Uterus (tissue), 4 donors: Measurements from ENCODE around the gene REXO1. TPM values are rescaled to one million over a fixed set of nuclear protein-coding genes. Genes with fewer than 3 reads are reported as not detected.
A peak's percentile ranks its signal among the peaks of the same experiment; 100 is the strongest.

Experiments used
- DNase-seq, 2 donors: peaks; one replicate each; pipeline ENCODE4 v3.0.0-alpha.2; 2019 to 2020
- H3K27ac ChIP-seq, 2 donors: fragments of 200-600 bp; sonication (generic); 1 replicate in 1 of 2; 2 replicates in 1 of 2; pipeline ENCODE4 v1.5.1; 2016 to 2018
- H3K27me3 ChIP-seq, 2 donors: fragments of 200-600 bp; sonication (generic); one replicate each; pipeline ENCODE4 v1.5.1; 2018 to 2019; ENCODE audit warnings: control low read depth in 1 of 2
- H3K36me3 ChIP-seq, 2 donors: fragments of 200-600 bp; sonication (generic); one replicate each; pipeline ENCODE4 v1.5.1; 2019; ENCODE audit warnings: control low read depth in 1 of 2
- H3K4me1 ChIP-seq, 2 donors: fragments of 200-600 bp; sonication (generic); one replicate each; pipeline ENCODE4 v1.5.1; 2018 to 2019; ENCODE audit warnings: control low read depth in 1 of 2
- H3K4me3 ChIP-seq, 2 donors: fragments of 200-600 bp; sonication (generic); 1 replicate in 1 of 2; 2 replicates in 1 of 2; pipeline ENCODE4 v1.5.1; 2018 to 2019; ENCODE audit warnings: mild to moderate bottlenecking in 1 of 2
- H3K9me3 ChIP-seq, 2 donors: fragments of 200-600 bp; sonication (generic); one replicate each; pipeline ENCODE4 v1.5.1; 2019; ENCODE audit warnings: control low read depth in 1 of 2
- POLR2A ChIP-seq, 2 donors: fragments of 450-650 bp; IDR thresholded peaks; one replicate each; pipeline ENCODE4 v1.6.1; 2016; ENCODE audit warnings: antibody characterized with exemption in 2 of 2, mild to moderate bottlenecking in 1 of 2, moderate library complexity in 1 of 2
- intact Hi-C: fragments of 100-400 bp; cut with DNase I; formaldehyde crosslinking; loops from one replicate; pipeline ENCODE4 v1.15.1; 2023; ENCODE audit warnings: low total_unique reads
- total RNA-seq, 4 donors: library from RNA; depleted of rRNA in 3 of 4; stranded (reverse); fragments of >200 nt in 3 of 4; gene quantifications; one replicate each; pipeline versions ENCODE4 v1.1.0 to v1.2.4, GENCODE V29; 2014 to 2023
- TF ChIP-seq, protein P1 (sequence below), 4 experiments: fragments of 200-600 bp in 2 of 4; fragments of 450-650 bp in 2 of 4; sonication (generic) in 2 of 4; IDR thresholded peaks; one replicate each; pipeline ENCODE4 v1.5.1; 2016 to 2019; ENCODE audit warnings: antibody characterized with exemption in 4 of 4, mild to moderate bottlenecking in 2 of 4, moderate library complexity in 1 of 4
- donor health status: DM: yes; HTN: yes; CAD: no.

Gene REXO1
- total RNA-seq, 4 donors from 2014 or later = 1.5 to 67.4 (median 25.1) TPM

DNA sequence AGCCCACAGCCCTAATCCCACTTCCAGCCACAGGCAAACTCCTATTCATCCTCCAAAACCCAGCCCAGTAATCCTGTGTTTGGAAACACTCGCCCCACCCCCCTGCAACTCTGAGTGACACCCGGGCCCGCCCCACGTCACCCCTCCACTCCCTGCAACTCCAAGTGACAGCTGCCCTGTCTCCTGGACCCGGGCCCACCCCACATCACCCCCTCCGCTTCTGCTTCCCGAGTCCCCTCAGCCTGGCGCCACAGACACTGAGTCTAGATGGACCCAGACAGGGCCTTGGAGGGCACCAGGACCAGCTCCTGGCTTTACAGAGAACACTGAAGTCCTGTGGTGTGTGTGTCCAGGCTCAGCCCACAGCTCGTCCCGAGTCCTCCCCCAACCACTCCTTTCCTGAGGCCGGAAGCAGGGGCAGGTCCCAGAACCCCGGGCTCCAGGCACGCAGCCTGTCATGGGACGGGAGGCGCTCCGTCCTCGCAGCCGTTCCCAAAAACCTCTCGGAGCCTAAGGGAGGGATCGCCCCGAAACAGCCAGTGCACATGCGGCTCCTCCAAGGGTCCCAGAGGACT, 7.7 kb downstream of the REXO1 start:
- TF ChIP-seq POLR2A (IDR thresholded peaks at IDR 0.05) = no peak
- TF ChIP-seq, protein P1, sequence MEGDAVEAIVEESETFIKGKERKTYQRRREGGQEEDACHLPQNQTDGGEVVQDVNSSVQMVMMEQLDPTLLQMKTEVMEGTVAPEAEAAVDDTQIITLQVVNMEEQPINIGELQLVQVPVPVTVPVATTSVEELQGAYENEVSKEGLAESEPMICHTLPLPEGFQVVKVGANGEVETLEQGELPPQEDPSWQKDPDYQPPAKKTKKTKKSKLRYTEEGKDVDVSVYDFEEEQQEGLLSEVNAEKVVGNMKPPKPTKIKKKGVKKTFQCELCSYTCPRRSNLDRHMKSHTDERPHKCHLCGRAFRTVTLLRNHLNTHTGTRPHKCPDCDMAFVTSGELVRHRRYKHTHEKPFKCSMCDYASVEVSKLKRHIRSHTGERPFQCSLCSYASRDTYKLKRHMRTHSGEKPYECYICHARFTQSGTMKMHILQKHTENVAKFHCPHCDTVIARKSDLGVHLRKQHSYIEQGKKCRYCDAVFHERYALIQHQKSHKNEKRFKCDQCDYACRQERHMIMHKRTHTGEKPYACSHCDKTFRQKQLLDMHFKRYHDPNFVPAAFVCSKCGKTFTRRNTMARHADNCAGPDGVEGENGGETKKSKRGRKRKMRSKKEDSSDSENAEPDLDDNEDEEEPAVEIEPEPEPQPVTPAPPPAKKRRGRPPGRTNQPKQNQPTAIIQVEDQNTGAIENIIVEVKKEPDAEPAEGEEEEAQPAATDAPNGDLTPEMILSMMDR (IDR thresholded peaks at IDR 0.05) = no peak
- no peaks in the 10 kb centered on the region for H3K9me3 ChIP-seq
- DNase-seq = no peak
- peaks cover 0 to 33% of the 10 kb centered on the region in 2 donors for H3K4me1 ChIP-seq
- H3K36me3 ChIP-seq = no peaks in the 10 kb centered on the region
- intact Hi-C loops = no loop called here
- H3K27ac ChIP-seq = peak overlapping the region; percentile 41 to 56
- no peaks in the 10 kb centered on the region for H3K27me3 ChIP-seq
- no peak overlapping the region for H3K4me3 ChIP-seq

DNA sequence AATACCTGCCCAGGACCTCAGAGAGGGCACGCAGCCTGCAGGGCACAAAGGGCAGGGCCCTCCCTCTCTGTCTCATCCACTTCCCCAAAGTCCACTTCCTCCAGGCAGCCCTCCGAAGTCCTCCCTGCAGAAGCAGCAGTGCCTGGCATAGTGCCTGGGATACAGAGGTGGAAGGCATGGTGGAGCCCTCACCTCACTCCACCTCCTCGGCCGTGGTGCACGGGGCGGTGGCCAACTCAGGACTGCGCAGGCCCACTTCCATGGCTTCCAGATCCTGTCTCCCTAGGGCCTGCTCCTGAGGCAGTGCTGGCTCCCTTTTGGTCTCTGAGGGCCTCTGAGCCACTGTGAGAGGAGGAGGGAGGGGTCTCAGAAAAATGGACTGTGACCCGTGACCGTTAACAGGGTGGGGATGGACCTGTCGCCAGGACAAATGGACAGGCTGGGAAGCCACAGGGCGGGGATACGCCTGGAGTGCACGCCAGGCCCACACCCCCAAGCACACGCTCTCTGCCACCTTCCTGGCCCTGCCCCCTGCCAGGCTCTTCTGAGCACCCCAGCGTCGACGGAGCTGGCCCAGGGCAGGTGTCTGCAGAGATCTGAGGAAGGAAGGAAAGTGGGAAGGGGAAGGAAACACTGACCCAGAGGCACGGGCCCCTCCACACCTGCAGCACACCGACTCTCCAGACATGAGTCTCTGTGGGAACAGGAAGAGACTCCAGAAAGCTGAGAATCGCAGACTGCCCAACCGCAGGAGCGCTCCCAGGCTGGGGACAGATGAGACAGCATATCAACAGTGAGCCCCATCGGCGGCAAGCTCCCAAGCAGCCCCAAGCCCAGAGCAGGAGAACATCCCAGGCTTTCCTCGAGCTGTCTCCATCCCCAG, 8.4 kb downstream of the REXO1 start:
- no peak for TF ChIP-seq POLR2A (IDR thresholded peaks at IDR 0.05)
- TF ChIP-seq, protein P1 (IDR thresholded peaks at IDR 0.05) = no peak
- no peak for DNase-seq
- Histone ChIP-seq H3K9me3 (no peaks in the 10 kb centered on the region), H3K27me3 (no peaks in the 10 kb centered on the region), H3K36me3 (no peaks in the 10 kb centered on the region), H3K27ac (peak overlapping the region in 1 of 2 donors; percentile 56), H3K4me1 (peaks cover 0 to 26% of the 10 kb centered on the region in 2 donors), H3K4me3 (no peak overlapping the region)
- intact Hi-C loops = no loop called here

DNA sequence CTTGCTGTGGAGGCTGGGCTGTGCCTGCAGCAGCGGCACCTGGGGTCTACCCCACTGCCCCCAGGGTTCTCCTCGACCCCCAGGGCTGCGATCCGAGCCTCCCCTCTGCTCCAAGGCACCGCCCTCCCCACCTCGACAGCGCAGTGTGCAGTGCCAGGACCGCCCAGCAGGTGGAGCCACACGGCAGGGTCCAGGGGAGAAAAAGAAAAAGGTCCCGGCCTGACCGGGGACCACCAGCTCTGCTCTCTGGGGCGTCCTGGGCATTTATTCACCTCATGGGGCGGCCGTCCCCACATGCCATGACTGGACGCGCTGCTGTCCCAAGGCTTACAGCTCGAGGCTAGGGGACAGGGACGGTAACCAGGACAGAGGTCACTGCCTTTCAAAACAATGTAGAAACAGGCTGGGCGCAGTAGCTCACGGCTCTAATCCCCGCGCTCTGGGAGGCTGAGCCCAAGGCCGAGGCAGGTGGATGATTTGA, 10.6 kb downstream of the REXO1 start:
- DNase-seq = no peak
- H3K27ac ChIP-seq = no peak overlapping the region
- H3K27me3 ChIP-seq = no peaks in the 10 kb centered on the region
- intact Hi-C loops = no loop called here
- peaks cover 0 to 33% of the 10 kb centered on the region in 2 donors for H3K4me1 ChIP-seq
- no peak overlapping the region for H3K4me3 ChIP-seq
- no peak for TF ChIP-seq POLR2A (IDR thresholded peaks at IDR 0.05)
- TF ChIP-seq, protein P1 (IDR thresholded peaks at IDR 0.05) = peak; percentile 38 to 66 (median 62)
- H3K36me3 ChIP-seq = no peaks in the 10 kb centered on the region
- no peaks in the 10 kb centered on the region for H3K9me3 ChIP-seq

DNA sequence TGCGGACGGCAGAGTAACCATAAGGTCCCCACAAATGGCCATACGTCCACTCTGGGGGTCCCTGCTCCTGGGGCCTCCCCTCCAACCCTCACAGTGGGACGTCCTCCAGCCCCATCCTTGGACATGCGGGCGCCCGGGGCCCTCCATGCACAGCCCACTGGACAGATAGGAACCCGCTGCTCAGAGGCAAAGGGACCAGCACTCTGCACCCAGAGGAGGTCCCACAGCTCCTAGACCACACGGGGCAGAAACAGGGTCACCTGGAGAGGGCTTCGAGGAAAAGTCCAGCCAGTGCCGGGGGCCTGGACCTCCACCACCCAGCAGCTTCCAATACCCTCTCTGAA, 11.1 kb downstream of the REXO1 start:
- Histone ChIP-seq H3K36me3 (no peaks in the 10 kb centered on the region), H3K4me1 (peaks cover 0 to 31% of the 10 kb centered on the region in 2 donors), H3K27ac (no peak overlapping the region), H3K27me3 (no peaks in the 10 kb centered on the region), H3K4me3 (no peak overlapping the region), H3K9me3 (no peaks in the 10 kb centered on the region)
- no peak for TF ChIP-seq POLR2A (IDR thresholded peaks at IDR 0.05)
- TF ChIP-seq, protein P1 (IDR thresholded peaks at IDR 0.05) = no peak
- DNase-seq = no peak
- intact Hi-C loops = no loop called here
